Heart left ventricle (tissue), 13 donors: ENCODE data around the gene SPI1.

Experiments
- CTCF ChIP-seq, 12 donors: fragments of 200-600 bp; sonication (generic) in 4 of 12; IDR thresholded peaks; one replicate each; pipeline versions ENCODE4 v1.5.0 to v1.8.0; 2018 to 2022; ENCODE audit warnings: antibody characterized with exemption in 12 of 12, mild to moderate bottlenecking in 5 of 12
- POLR2A ChIP-seq, 2 donors: fragments of 450-650 bp; IDR thresholded peaks; one replicate each; pipeline ENCODE4 v1.6.1; 2017; ENCODE audit warnings: antibody characterized with exemption in 2 of 2, mild to moderate bottlenecking in 2 of 2, moderate library complexity in 2 of 2
- donor health status: ischemic (EF 13 %, LVEDD 7.1; RV severe dilation, severe dysfunction).
- donor health status: DM: no; HTN: yes; CAD: no.
- donor health status: DM: no; HTN: no; CAD: no.
- donor health status: ischemic (EF 25% LVEDD 6.9; RV normal size, moderate dysfunction).
- donor health status: ischemic (EF 25% LVEDD 5.7; RV mildly dilated, moderate dysfunction).
- donor health status: ischemic (EF 35%, LVEDD 5.7; RV mildly dilated, moderate dysfunction).
- donor health status: nonischemic (EF 11% LVEDD 7.7; RV severe dilation, severe dysfunction).
- donor health status: DM: yes; HTN: yes; CAD: no.
- donor health status: PGD.
- donor health status: ischemic (EF 29% LVEDD 5.4; RV normal size, mild dysfunction).
- donor health status: nonischemic (EF 23%, LVEDD 6.1; RV moderate dilation, normal function).

- TF ChIP-seq CTCF (IDR thresholded peaks at IDR 0.05) (no peak), POLR2A (IDR thresholded peaks at IDR 0.05) (no peak)
Observed at GRCh38 chr11:47398011-47398410, 19.7 kb upstream of the SPI1 start.
